HL-60/S4 (cell line): ENCODE measurements around the gene MAPK7.

Experiments
- in situ Hi-C: fragments of 300-500 bp; cut with MboI; formaldehyde crosslinking; loops from 2 replicates; pipeline ENCODE4 v1.14.3; 2022; ENCODE audit warnings: low sequenced_read_pairs

Gene MAPK7

GRCh38 chr17:19414396-19415280, 36.3 kb downstream of the MAPK7 start:
- in situ Hi-C loops = no loop called here

DNA sequence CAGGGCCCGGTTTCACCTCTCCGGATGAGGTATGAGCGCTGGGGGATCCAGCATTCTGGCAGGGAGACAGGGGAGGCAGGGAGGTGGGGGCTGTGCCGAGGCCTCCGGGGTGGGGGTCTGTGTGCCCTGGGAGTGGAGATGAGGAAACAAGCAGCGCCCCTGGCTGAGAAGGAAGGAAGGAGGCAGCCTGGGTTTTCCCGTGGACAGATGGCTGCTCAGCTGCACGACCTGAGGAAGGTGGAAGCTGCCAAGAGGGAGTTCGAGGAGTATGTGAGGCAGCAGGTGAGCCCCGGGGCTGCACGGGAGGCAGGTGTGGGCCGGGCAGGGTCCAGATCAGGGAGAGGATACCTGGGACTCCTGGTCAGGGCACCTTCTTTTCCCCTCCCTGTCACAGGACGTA, 37.0 kb downstream of the MAPK7 start:
- in situ Hi-C loops = no loop called here

DNA sequence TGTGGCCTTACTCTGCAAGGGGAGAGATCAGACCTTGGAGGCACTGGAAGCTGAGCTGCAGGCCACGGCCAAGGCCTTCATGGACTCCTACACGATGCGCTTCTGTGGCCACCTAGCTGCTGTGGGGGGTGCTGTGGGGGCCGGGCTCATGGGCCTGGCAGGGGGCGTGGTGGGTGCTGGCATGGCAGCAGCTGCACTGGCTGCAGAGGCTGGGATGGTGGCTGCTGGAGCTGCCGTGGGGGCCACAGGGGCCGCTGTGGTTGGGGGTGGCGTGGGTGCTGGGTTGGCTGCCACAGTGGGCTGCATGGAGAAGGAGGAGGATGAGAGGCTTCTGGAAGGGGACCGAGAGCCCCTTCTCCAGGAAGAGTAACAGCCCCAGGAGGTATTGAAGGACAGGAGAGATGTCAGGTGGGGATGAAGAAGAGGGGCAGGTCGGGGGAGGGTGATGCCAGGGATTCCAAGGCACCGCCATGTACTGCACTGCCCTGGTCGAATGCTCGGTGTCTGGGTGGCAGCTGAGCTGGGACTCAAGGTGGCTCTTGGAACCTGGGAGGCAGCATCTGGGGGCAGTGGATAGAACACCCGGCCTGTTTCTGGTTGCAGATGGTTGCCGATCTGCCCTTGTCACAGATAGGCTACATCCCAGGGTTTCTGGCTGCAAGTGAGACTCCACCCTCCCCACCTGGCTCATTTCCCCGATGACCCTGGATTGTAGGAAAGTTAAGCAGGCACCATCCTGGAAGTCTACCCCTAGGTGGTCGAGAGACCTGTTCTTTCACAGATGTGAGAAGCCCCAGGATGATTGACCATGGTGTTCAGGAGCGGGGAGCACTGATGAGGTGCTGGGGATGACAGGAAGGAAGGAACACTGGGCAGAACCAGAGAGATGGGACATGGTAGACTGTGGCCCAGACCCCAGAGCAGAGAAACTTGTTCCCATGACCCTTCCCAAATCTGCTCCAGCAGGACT, 37.8 kb downstream of the MAPK7 start:
- in situ Hi-C loops = no loop called here

DNA sequence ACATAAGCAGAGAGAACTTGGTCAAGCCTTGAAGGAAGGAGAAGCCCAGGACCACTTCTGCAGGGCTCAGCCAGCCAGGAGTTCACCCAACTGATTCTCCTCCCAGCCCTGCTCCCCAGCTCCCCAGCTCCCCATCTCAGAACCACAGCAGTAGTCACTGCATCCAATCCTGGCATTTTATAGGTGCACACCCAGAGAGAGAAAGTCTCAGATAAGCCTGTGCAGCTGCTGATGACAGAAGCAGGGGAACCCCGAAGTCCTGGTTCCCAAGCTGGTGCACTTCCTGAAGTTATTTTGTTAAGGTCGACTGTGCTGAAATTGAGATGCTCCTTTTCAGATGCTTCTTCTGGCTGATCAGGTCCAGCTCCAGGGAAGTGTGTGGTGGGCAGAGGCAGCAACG, 39.3 kb downstream of the MAPK7 start:
- in situ Hi-C loops = no loop called here

DNA sequence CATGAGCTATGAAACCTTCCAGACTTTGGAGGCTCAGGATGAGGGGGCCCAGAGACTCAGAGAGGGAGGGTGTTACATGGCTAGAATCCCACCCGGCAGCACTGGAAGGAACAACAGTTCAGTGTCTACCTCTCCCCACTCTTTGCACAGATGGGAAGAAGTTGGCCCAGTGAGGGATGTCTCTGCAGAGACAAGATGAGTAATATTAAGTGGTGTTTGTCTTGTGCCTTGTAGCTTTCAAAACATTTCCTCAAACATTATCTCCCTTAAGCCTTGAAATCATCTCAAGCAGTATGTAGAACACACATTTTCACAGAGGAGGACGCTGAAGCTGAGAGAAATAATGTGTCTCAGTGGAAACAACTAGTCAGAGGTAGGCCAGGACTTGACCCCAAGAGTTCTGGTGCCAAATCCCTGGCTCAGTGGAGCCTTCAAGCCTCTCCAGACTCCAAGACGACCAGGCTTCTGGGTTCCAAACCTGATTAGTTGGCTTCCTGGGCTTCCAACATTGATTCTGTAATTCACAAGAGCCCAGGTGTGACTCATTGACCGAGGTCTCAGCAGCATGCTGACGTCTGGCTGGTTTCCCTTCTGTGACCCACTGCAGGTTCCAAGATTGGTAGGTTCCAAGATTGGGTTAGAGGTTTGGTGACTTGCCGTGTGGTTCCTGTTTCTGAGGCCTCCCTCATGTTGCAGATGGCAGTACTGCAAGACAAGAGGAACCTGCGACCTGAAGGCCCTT, 40.1 kb downstream of the MAPK7 start:
- in situ Hi-C loops = no loop called here

DNA sequence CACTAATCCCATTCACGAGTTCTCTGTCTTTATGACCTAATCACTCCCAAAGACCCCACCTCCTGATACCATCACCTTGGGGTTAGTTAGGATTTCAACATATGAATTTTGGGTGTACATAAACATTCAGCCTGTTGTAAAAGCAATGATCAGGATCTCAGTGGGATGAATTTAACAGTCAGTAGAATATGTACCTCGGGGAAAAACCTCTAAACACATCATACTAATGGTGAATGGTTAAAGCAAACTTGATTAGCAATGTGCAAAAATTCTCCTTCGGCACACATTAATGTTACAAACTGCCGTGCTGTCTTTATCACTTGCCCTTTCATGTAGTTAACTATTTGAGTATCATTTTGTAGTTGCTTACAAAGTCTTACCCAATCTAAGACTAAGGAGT, 42.9 kb downstream of the MAPK7 start:
- in situ Hi-C loops = no loop called here

DNA sequence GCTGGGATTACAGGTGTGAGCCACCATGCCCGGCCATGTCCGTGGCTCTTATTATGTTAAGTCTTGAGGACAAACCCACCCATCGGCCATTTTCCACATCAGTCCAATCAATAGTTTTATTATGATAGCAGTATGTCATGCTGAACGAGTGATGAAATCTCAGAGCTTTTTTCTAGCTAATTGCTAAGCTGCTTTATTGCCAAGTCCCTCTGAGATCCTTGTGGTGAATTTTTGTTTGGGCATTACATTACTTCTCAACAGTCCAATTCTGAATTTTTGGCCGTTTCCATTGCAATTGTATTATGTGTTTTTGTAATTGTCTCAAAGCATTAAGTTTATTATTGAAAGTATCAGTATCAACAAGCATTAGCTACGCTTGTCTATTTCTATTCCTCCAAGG, 43.6 kb downstream of the MAPK7 start:
- in situ Hi-C loops = no loop called here

- in situ Hi-C loops = no loop called here
Measured at GRCh38 chr17:19424934-19425868, 46.9 kb downstream of the MAPK7 start.

DNA sequence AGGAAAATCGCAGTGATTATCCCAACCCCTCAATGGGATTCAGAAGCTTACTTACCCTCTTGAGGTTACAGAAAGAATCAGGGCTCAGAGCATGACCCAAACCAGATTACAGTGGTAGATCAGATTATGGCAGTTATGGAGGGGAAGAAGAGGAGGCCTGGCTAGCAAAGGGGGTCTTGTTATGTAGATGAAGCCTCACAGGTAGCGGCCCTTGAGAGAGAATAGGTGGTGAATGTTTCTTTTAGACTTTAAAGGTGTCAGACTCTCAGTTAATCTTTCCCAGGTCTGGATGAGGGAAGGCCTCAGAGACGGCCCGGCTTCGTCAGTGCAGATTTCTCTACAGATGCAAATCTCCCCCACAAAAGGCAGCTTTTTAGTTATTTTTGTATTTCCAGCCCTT, 48.3 kb downstream of the MAPK7 start:
- in situ Hi-C loops = no loop called here

DNA sequence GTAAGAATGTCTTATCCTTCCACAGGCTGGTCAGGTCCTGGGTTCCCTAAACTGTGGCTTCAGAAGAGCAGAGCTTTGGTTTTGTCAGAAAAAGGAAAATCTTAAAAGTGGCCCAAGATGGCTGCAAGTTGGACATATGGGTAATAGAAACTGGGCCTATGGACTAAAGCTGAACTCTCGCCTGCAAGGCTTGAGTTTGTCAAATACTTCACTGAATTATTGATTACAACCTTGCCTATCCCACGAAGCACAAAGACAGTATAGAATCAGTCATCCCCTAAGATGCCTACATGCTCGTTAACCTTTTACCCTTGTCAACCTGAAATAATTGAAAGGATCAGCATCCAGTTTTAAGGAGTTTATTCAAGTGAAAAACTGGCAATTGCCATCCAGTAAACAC, 53.4 kb downstream of the MAPK7 start:
- in situ Hi-C loops = no loop called here
